Nephron progenitor cell (in vitro differentiated cells): ENCODE data around the gene TDRD1.

Source experiments
- DNase-seq: peaks from one replicate; pipeline ENCODE4 v3.0.0; 2021
- H3K27ac Mint-ChIP-seq: 2 replicates; pipeline ENCODE4 v1.8.0; 2021; ENCODE audit warnings: mild to moderate bottlenecking, moderate library complexity, mixed read lengths
- H3K27me3 Mint-ChIP-seq: 2 replicates; pipeline ENCODE4 v1.8.0; 2021; ENCODE audit warnings: mild to moderate bottlenecking, low read depth, mixed read lengths; ENCODE audit not compliant: poor library complexity
- H3K36me3 Mint-ChIP-seq: 2 replicates; pipeline ENCODE4 v1.8.0; 2021; ENCODE audit warnings: low read depth, mixed read lengths
- H3K4me1 Mint-ChIP-seq: 2 replicates; pipeline ENCODE4 v1.8.0; 2021; ENCODE audit warnings: mixed read lengths
- H3K4me3 Mint-ChIP-seq: 2 replicates; pipeline ENCODE4 v1.8.0; 2021; ENCODE audit warnings: mild to moderate bottlenecking, moderate library complexity, mixed read lengths
- H3K9me3 Mint-ChIP-seq: 2 replicates; pipeline ENCODE4 v1.8.0; 2021; ENCODE audit warnings: mild to moderate bottlenecking, moderate library complexity, mixed read lengths
- TF ChIP-seq, protein P1 (sequence below): fragments of 200-600 bp; sonication (generic); IDR thresholded peaks from 2 replicates; pipeline ENCODE4 v1.5.0; 2021; ENCODE audit warnings: antibody characterized with exemption

The TDRD1 gene

GRCh38 chr10:114221235-114221634 is 42.1 kb downstream of the TDRD1 start:
- H3K4me3 Mint-ChIP-seq: no peak overlapping the region
- H3K36me3 Mint-ChIP-seq: no peaks in the 10 kb centered on the region
- TF ChIP-seq, protein P1, sequence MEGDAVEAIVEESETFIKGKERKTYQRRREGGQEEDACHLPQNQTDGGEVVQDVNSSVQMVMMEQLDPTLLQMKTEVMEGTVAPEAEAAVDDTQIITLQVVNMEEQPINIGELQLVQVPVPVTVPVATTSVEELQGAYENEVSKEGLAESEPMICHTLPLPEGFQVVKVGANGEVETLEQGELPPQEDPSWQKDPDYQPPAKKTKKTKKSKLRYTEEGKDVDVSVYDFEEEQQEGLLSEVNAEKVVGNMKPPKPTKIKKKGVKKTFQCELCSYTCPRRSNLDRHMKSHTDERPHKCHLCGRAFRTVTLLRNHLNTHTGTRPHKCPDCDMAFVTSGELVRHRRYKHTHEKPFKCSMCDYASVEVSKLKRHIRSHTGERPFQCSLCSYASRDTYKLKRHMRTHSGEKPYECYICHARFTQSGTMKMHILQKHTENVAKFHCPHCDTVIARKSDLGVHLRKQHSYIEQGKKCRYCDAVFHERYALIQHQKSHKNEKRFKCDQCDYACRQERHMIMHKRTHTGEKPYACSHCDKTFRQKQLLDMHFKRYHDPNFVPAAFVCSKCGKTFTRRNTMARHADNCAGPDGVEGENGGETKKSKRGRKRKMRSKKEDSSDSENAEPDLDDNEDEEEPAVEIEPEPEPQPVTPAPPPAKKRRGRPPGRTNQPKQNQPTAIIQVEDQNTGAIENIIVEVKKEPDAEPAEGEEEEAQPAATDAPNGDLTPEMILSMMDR: no peak
- no peak for DNase-seq
- no peaks in the 10 kb centered on the region for H3K4me1 Mint-ChIP-seq
- no peaks in the 10 kb centered on the region for H3K9me3 Mint-ChIP-seq
- H3K27me3 Mint-ChIP-seq: no peaks in the 10 kb centered on the region
- no peak overlapping the region for H3K27ac Mint-ChIP-seq

- Mint-ChIP-seq H3K4me1 (peaks cover 17% of the 10 kb centered on the region), H3K27me3 (no peaks in the 10 kb centered on the region), H3K9me3 (no peaks in the 10 kb centered on the region), H3K27ac (no peak overlapping the region), H3K4me3 (no peak overlapping the region), H3K36me3 (no peaks in the 10 kb centered on the region)
- no peak for DNase-seq
- TF ChIP-seq, protein P1: no peak
These were observed 43.9 kb downstream of the TDRD1 start for GRCh38 chr10:114223066-114223465.

DNA sequence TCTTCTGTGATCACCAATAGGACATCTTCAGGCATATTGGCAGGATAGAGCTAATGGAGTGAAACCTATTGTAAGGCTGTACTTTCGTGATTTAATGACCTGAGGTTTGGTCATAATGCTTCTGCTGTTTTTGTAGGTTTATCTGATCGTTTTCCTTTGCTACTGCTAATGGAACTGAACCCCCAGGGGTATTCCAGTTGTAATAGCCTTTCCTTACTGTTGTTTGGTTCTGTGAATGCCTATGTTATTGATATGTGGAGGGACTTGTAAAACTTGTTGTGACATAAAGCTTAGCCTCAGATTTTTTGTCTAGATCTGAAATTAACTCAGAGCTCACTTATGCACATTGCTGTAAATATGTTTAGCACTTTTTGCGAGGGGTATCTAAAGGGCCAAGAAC is 49.0 kb downstream of the TDRD1 start:
- TF ChIP-seq, protein P1: no peak
- peaks cover 36% of the 10 kb centered on the region for H3K4me1 Mint-ChIP-seq
- no peaks in the 10 kb centered on the region for H3K27me3 Mint-ChIP-seq
- peaks cover 3% of the 10 kb centered on the region for H3K9me3 Mint-ChIP-seq
- DNase-seq: no peak
- no peaks in the 10 kb centered on the region for H3K36me3 Mint-ChIP-seq
- no peak overlapping the region for H3K4me3 Mint-ChIP-seq
- H3K27ac Mint-ChIP-seq: no peak overlapping the region

GRCh38 chr10:114232561-114233176 is 53.5 kb downstream of the TDRD1 start:
- Mint-ChIP-seq H3K27ac (no peak overlapping the region), H3K36me3 (no peaks in the 10 kb centered on the region), H3K9me3 (peaks cover 3% of the 10 kb centered on the region), H3K27me3 (peaks cover 3% of the 10 kb centered on the region), H3K4me3 (no peak overlapping the region), H3K4me1 (peaks cover 46% of the 10 kb centered on the region)
- no peak for DNase-seq
- TF ChIP-seq, protein P1: no peak

DNA sequence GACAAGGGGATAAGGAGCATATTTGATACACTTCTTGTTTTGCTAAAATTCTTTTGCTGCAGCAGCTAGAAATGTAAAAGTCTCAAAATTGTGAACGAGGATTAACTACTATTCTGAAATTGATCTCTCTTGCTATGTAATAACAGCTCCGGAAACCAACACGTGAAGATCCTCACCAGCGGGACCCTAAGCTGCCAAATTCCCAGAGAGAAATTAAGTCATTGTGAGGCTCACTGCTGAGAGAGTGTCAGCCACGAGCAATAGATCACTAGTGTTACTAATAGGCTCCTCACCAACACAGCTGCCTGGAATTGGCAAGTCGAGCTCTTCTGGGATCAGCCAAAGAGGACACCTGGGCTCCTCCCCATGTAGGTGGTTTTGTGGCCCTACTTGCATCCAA is 54.3 kb downstream of the TDRD1 start:
- TF ChIP-seq, protein P1: no peak
- Mint-ChIP-seq H3K36me3 (no peaks in the 10 kb centered on the region), H3K4me1 (peaks cover 44% of the 10 kb centered on the region), H3K27me3 (peaks cover 7% of the 10 kb centered on the region), H3K4me3 (no peak overlapping the region), H3K9me3 (no peaks in the 10 kb centered on the region), H3K27ac (no peak overlapping the region)
- DNase-seq: no peak

DNA sequence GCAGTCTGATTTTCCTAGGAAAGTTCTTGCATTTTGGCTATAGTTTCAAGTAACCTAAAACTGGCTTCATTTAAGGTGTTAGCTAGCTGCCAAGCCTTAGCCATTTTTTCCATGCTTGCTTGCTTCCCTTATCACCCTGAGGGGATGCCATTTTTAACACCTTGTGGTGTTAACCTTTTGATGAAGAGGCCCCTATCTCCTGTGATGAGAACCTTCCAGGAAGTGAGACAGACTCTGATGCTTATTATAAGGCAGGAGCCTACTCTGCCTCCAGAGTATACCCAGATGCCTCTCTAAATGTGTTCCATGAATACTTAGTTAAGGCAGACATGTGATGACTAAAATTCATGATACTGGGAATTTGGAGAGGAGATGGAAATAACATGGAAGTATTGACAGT is 55.0 kb downstream of the TDRD1 start:
- TF ChIP-seq, protein P1: no peak
- Mint-ChIP-seq H3K4me1 (peaks cover 49% of the 10 kb centered on the region), H3K36me3 (no peaks in the 10 kb centered on the region), H3K27ac (no peak overlapping the region), H3K27me3 (peaks cover 7% of the 10 kb centered on the region), H3K4me3 (no peak overlapping the region), H3K9me3 (no peaks in the 10 kb centered on the region)
- no peak for DNase-seq
